HEK293T (cell line): Measurements from ENCODE around the gene TTC32.

Experiments used
- CTBP1 ChIP-seq: fragments of 450-650 bp; IDR thresholded peaks from 2 replicates; pipeline ENCODE4 v1.6.1; 2016; ENCODE audit warnings: borderline replicate concordance
- ELF4 ChIP-seq: fragments of 450-650 bp; IDR thresholded peaks from 2 replicates; pipeline ENCODE4 v1.6.1; 2017; ENCODE audit warnings: antibody characterized with exemption
- FOXA1 ChIP-seq: fragments of 450-650 bp; IDR thresholded peaks from 2 replicates; pipeline ENCODE4 v1.6.1; 2016; ENCODE audit warnings: mild to moderate bottlenecking
- FOXM1 ChIP-seq: fragments of 450-650 bp; IDR thresholded peaks from 2 replicates; pipeline ENCODE4 v1.6.1; 2017; ENCODE audit warnings: mild to moderate bottlenecking, borderline replicate concordance
- L3MBTL2 ChIP-seq: fragments of 450-650 bp; conservative IDR thresholded peaks from 2 replicates; pipeline ENCODE4 v1.6.1; 2016; ENCODE audit warnings: mild to moderate bottlenecking
- SP1 ChIP-seq: fragments of 450-650 bp; IDR thresholded peaks from 2 replicates; pipeline ENCODE4 v1.6.1; 2017
- TARDBP ChIP-seq: fragments of 450-650 bp; IDR thresholded peaks from 2 replicates; pipeline ENCODE4 v1.6.1; 2016

GRCh38 chr2:19873014-19873413 is 28.8 kb downstream of the TTC32 start:
- no peak for TF ChIP-seq FOXM1
- no peak for TF ChIP-seq TARDBP
- no peak for TF ChIP-seq FOXA1
- no peak for TF ChIP-seq L3MBTL2
- TF ChIP-seq ELF4 = no peak
- TF ChIP-seq SP1 = no peak
- TF ChIP-seq CTBP1 = no peak
